T-helper 17 cell (primary cell): ENCODE data around the gene WDR6. TPM values are rescaled to one million over a fixed set of nuclear protein-coding genes. Genes with fewer than 3 reads are reported as not detected.
"Not testable (repeated sequence)": the region's sequence is repeated elsewhere in the genome, so short reads cannot be mapped to it uniquely, and the experiment has no call there.

Source experiments
- ATAC-seq: fragments of 150-1000 bp; cut with Tn5 transposase; 2 replicates; pipeline ENCODE4 v1.10.0; 2021; ENCODE audit warnings: mild to moderate bottlenecking, moderate library complexity
- DNase-seq, 3 donors: peaks; one replicate each; pipeline versions ENCODE4 v3.0.0 to v3.0.0-alpha.2; 2020 to 2021
- H3K9me3 ChIP-seq: one replicate; pipeline ENCODE4 v1.7.0; 2013; ENCODE audit warnings: low read length, mild to moderate bottlenecking; ENCODE audit not compliant: control insufficient read depth, poor library complexity, severe bottlenecking
- H3K27ac Mint-ChIP-seq: one replicate; pipeline ENCODE4 v1.8.0; 2022; ENCODE audit warnings: mild to moderate bottlenecking, moderate library complexity, mixed read lengths
- H3K27me3 Mint-ChIP-seq: one replicate; pipeline ENCODE4 v1.8.0; 2022; ENCODE audit warnings: mixed read lengths
- H3K36me3 Mint-ChIP-seq: one replicate; pipeline ENCODE4 v1.8.0; 2022; ENCODE audit warnings: low read depth, mixed read lengths
- H3K4me1 Mint-ChIP-seq: one replicate; pipeline ENCODE4 v1.8.0; 2022; ENCODE audit warnings: mild to moderate bottlenecking, mixed read lengths
- H3K4me3 Mint-ChIP-seq: one replicate; pipeline ENCODE4 v1.8.0; 2022; ENCODE audit warnings: mild to moderate bottlenecking, moderate library complexity, mixed read lengths
- total RNA-seq, 4 donors: library from RNA in 2 of 4; stranded (reverse) in 2 of 4; gene quantifications; one replicate each; pipeline ENCODE4 v1.2.3 and lab custom pipeline; 2022 to 2026

The WDR6 gene
- total RNA-seq, 2 donors from 2014 or later = 181 to 202 TPM

GRCh38 chr3:48997714-48998637 is 9.2 kb upstream of the WDR6 start:
- Mint-ChIP-seq H3K27me3 (no peaks in the 10 kb centered on the region), H3K27ac (no peak overlapping the region), H3K36me3 (no peaks in the 10 kb centered on the region), H3K4me3 (no peak overlapping the region), H3K4me1 (peaks cover 11% of the 10 kb centered on the region)
- ATAC-seq = no peak
- DNase-seq = no peak
- no peaks in the 10 kb centered on the region for H3K9me3 ChIP-seq

DNA sequence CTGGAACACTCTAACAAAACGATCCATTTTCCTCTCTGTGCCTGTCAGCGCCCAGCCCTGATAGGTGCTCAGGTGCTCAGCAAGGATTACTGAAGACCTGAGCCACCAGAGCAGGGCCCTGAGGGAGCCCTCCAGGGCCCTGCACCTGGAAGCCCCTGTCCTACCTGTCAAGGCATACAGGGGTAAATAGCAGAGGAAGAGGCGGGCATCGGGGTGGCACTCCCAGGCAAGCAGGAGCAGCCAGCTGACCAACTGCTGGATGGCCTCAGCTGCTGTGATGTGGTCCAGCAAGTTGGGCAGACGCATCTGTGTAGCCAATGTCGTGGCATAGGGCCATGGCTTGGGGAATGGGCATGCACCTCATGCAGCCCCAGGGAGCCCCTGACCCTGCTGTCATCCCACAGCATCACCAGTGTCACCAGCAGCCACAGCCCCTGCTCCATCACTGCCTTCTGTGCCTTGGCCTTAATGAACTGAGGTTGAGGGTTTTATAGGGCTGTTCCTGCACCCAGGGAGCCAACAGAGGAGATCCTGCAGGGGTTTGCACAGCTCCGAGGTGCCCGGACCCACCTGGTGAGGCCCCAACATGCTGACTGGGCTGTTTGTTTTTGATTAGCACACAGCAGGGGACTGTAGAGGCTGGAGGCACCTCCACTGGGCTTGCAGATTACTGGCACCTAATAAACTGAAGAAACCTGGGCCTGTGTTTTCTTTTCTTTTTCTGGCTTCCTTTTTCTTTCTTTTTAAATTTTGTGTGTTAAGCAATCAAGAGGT is 7.9 kb upstream of the WDR6 start:
- peaks cover 8% of the 10 kb centered on the region for H3K4me1 Mint-ChIP-seq
- H3K9me3 ChIP-seq = no peaks in the 10 kb centered on the region
- no peak overlapping the region for H3K4me3 Mint-ChIP-seq
- no peak for DNase-seq
- no peaks in the 10 kb centered on the region for H3K27me3 Mint-ChIP-seq
- H3K27ac Mint-ChIP-seq = no peak overlapping the region
- H3K36me3 Mint-ChIP-seq = no peaks in the 10 kb centered on the region
- no peak for ATAC-seq

- no peak overlapping the region for H3K4me3 Mint-ChIP-seq
- DNase-seq = no peak
- no peak for ATAC-seq
- no peaks in the 10 kb centered on the region for H3K36me3 Mint-ChIP-seq
- no peaks in the 10 kb centered on the region for H3K9me3 ChIP-seq
- H3K27ac Mint-ChIP-seq = peak overlapping the region; percentile 53
- peaks cover 2% of the 10 kb centered on the region for H3K4me1 Mint-ChIP-seq
- H3K27me3 Mint-ChIP-seq = no peaks in the 10 kb centered on the region
Measured at GRCh38 chr3:49001155-49001554, 6.0 kb upstream of the WDR6 start.

GRCh38 chr3:49004352-49005302 is 2.6 kb upstream of the WDR6 start:
- Mint-ChIP-seq H3K36me3 (peaks cover 2% of the 10 kb centered on the region), H3K27ac (no peak overlapping the region), H3K27me3 (no peaks in the 10 kb centered on the region), H3K4me3 (no peak overlapping the region), H3K4me1 (peaks cover 26% of the 10 kb centered on the region)
- H3K9me3 ChIP-seq = no peaks in the 10 kb centered on the region
- no peak for ATAC-seq
- no peak for DNase-seq

DNA sequence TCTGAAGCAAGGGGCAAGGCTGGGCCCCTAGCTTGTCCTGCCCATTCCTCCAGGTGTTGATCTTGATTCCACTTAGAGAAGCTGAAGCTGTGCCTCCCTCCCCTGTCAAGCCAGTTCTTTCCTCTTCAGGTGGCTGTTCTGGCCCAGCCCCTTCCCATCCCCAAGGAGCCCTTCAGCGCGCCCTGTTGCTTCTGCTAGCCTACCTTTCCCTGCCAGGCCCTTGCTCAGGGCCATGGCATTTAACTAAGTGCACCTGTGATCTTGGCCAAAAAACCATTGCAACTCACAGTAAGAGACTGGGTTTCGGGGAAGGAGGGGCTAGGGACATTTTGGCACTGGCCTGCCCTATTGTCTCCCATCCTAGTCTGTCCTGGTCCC is 1.9 kb upstream of the WDR6 start:
- DNase-seq (no peak), ATAC-seq (no peak)
- Mint-ChIP-seq H3K4me3 (no peak overlapping the region), H3K36me3 (peaks cover 2% of the 10 kb centered on the region), H3K27me3 (no peaks in the 10 kb centered on the region), H3K27ac (no peak overlapping the region), H3K4me1 (peaks cover 26% of the 10 kb centered on the region)
- no peaks in the 10 kb centered on the region for H3K9me3 ChIP-seq

DNA sequence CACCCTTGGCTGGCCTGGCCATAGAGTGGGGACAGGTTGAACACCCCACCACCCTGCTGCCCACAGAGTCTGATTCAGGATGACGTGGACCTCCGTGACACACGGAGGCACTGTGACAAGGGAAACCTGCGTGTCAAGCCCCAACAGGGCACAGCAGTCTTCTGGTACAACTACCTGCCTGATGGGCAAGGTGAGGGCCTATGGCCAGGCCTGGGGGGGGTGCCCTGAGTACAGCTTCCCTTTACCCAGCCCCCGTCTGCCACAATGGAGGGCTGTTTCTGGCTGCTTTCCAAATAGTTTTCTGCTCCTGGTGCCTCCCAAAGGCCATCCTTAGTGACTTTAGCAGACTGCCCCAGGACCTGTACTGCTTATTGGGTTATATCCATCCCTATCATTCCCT is 1.2 kb upstream of the WDR6 start:
- H3K27me3 Mint-ChIP-seq = no peaks in the 10 kb centered on the region
- peaks cover 26% of the 10 kb centered on the region for H3K4me1 Mint-ChIP-seq
- H3K4me3 Mint-ChIP-seq = peak overlapping the region; percentile 100
- peak overlapping the region; percentile 99 for H3K27ac Mint-ChIP-seq
- DNase-seq (no peak), ATAC-seq (no peak)
- H3K9me3 ChIP-seq = no peaks in the 10 kb centered on the region
- peaks cover 2% of the 10 kb centered on the region for H3K36me3 Mint-ChIP-seq

GRCh38 chr3:49006408-49007067 is 653 bp upstream of the WDR6 start:
- no peak for ATAC-seq
- H3K27ac Mint-ChIP-seq = peak overlapping the region; percentile 99
- H3K4me1 Mint-ChIP-seq = peaks cover 26% of the 10 kb centered on the region
- H3K9me3 ChIP-seq = no peaks in the 10 kb centered on the region
- no peak for DNase-seq
- H3K36me3 Mint-ChIP-seq = peaks cover 2% of the 10 kb centered on the region
- no peaks in the 10 kb centered on the region for H3K27me3 Mint-ChIP-seq
- H3K4me3 Mint-ChIP-seq = peak overlapping the region; percentile 100

DNA sequence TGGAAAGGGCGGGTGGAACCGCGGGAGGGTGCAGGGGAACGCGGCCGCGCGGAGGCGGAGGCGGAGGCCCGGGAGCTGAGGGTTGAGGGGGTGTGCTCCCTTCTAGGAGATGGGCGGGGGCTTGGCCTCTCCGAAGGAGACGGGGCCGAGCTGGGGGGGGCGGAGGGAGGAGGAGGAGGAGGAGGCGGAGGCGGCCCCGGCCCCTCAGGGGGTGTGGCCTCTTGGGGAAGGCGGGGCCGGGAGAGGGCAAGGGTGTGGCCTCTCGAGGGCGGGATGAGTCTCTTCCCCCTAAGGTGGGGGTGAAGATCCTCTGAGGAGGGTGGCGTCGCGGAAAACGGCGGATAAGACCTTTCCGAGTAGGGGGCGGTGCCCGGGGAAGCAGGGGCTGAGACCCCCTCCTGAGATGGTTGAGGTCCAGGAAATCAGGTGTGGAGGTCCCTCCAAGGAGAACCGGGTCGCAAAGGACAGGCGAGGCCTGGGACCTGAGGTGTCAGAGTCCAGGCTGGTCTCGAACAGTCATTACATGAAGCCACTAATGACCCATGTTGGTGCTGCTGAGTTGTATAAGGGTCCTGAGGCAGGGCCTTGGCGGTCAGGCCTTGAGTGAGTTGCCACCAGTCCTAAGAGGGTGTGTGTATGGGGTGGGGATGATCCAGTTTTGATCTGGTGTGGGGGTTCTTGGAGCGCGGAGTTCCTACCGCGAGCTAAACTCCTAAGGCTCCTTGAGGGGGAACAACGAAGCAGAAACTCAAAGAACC is 759 bp downstream of the WDR6 start:
- peak overlapping the region; percentile 99 for H3K27ac Mint-ChIP-seq
- DNase-seq = peak; percentile 76 to 90 (median 88)
- peak; percentile 58 for ATAC-seq
- no peaks in the 10 kb centered on the region for H3K27me3 Mint-ChIP-seq
- peaks cover 30% of the 10 kb centered on the region for H3K4me1 Mint-ChIP-seq
- peaks cover 2% of the 10 kb centered on the region for H3K36me3 Mint-ChIP-seq
- H3K4me3 Mint-ChIP-seq = peak overlapping the region; percentile 100
- H3K9me3 ChIP-seq = no peaks in the 10 kb centered on the region

GRCh38 chr3:49008627-49009026 is 1.4 kb downstream of the WDR6 start:
- not testable (repeated sequence) for DNase-seq, H3K36me3 Mint-ChIP-seq, ATAC-seq, H3K27me3 Mint-ChIP-seq, H3K9me3 ChIP-seq
- Mint-ChIP-seq H3K27ac (peak overlapping the region; percentile 99), H3K4me3 (peak overlapping the region; percentile 100), H3K4me1 (peaks cover 30% of the 10 kb centered on the region)

- no peaks in the 10 kb centered on the region for H3K27me3 Mint-ChIP-seq
- peak overlapping the region; percentile 33 for H3K4me3 Mint-ChIP-seq
- DNase-seq (no peak), ATAC-seq (no peak)
- H3K36me3 Mint-ChIP-seq = peaks cover 2% of the 10 kb centered on the region
- no peak overlapping the region for H3K27ac Mint-ChIP-seq
- H3K9me3 ChIP-seq = no peaks in the 10 kb centered on the region
- H3K4me1 Mint-ChIP-seq = peaks cover 27% of the 10 kb centered on the region
Measured at GRCh38 chr3:49009396-49009795, 2.2 kb downstream of the WDR6 start.

DNA sequence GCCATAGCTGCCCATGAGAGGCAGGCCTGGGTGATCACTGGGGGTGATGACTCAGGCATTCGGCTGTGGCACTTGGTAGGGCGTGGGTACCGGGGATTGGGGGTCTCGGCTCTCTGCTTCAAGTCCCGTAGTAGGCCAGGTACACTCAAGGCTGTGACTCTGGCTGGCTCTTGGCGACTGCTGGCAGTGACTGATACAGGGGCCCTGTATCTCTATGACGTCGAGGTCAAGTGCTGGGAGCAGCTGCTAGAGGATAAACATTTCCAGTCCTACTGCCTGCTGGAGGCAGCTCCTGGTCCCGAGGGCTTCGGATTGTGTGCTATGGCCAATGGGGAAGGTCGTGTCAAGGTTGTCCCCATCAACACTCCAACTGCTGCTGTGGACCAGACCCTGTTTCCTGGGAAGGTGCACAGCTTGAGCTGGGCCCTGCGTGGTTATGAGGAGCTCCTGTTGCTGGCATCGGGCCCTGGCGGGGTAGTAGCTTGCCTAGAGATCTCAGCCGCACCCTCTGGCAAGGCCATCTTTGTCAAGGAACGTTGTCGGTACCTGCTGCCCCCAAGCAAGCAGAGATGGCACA is 5.3 kb downstream of the WDR6 start:
- H3K4me3 Mint-ChIP-seq = no peak overlapping the region
- DNase-seq = no peak
- no peaks in the 10 kb centered on the region for H3K27me3 Mint-ChIP-seq
- H3K27ac Mint-ChIP-seq = no peak overlapping the region
- H3K36me3 Mint-ChIP-seq = peaks cover 2% of the 10 kb centered on the region
- H3K9me3 ChIP-seq = no peaks in the 10 kb centered on the region
- no peak for ATAC-seq
- peaks cover 22% of the 10 kb centered on the region for H3K4me1 Mint-ChIP-seq
